ENCODE measurements around the gene F13A1. TPM values are rescaled to one million over a fixed set of nuclear protein-coding genes. Genes with fewer than 3 reads are reported as not detected.

The F13A1 gene
- 100 to 1,000 TPM; 122 to 371 TPM for total RNA-seq
- long read RNA-seq, transcript F13A1-201 (15 exons, 3,999 nt), result major isoform, 57 of 63 reads
- long read RNA-seq, partial matches to known transcripts, result 2 of 63 reads
- long read RNA-seq, other reads (novel, unspliced or antisense), result 4 of 63 reads

GRCh38 chr6:6319952-6320811 is at the start of gene F13A1:
F13A1 (minus strand) TSS chr6:6320662; CDS start chr6:6318664, 1,998 bp downstream.
- intact Hi-C loops (cut with DNase I), result loop anchor here in 1 of 2 donors (5.0 kb wide), 1 partner anchor 263 kb away; no protein-coding TSS in a partner anchor
- DNase-seq (no peak), ATAC-seq (peak; percentile 34 to 54)

- intact Hi-C loops (cut with DNase I), result no loop called here
- DNase-seq (no peak), ATAC-seq (peak in 1 of 2 donors; percentile 30)
Observed at GRCh38 chr6:6368684-6369052, 48.2 kb upstream of the F13A1 start.

GRCh38 chr6:6368040-6368683 is 47.7 kb upstream of the F13A1 start:
- DNase-seq, result no peak
- intact Hi-C loops (cut with DNase I), result no loop called here
- ATAC-seq, result no peak

- ATAC-seq, result no peak
- intact Hi-C loops (cut with DNase I), result no loop called here
- no peak for DNase-seq
Observed at GRCh38 chr6:6366803-6367202, 46.3 kb upstream of the F13A1 start.

GRCh38 chr6:6365242-6365641 is 44.8 kb upstream of the F13A1 start:
- DNase-seq (no peak), ATAC-seq (no peak)
- intact Hi-C loops (cut with DNase I), result no loop called here

- intact Hi-C loops (cut with DNase I), result no loop called here
- no peak for DNase-seq
Observed at GRCh38 chr6:6362056-6362840, 41.8 kb upstream of the F13A1 start.

GRCh38 chr6:6357530-6357929 is 37.1 kb upstream of the F13A1 start:
- intact Hi-C loops (cut with DNase I), result no loop called here
- DNase-seq (no peak), ATAC-seq (no peak)

More at GRCh38 chr6:6362056-6362840, 41.8 kb upstream of the F13A1 start:
- no peak for ATAC-seq

GRCh38 chr6:6357032-6357431 is 36.6 kb upstream of the F13A1 start:
- ATAC-seq, result no peak
- no peak for DNase-seq
- intact Hi-C loops (cut with DNase I), result no loop called here

- intact Hi-C loops (cut with DNase I), result no loop called here
- DNase-seq, result no peak
- ATAC-seq, result no peak
Observed at GRCh38 chr6:6352772-6353171, 32.3 kb upstream of the F13A1 start.

GRCh38 chr6:6351511-6352025 is 31.1 kb upstream of the F13A1 start:
- ATAC-seq, result no peak
- DNase-seq, result no peak
- intact Hi-C loops (cut with DNase I), result no loop called here

GRCh38 chr6:6350696-6351095 is 30.2 kb upstream of the F13A1 start:
- intact Hi-C loops (cut with DNase I), result no loop called here
- DNase-seq (no peak), ATAC-seq (no peak)

- DNase-seq (no peak), ATAC-seq (no peak)
- intact Hi-C loops (cut with DNase I), result no loop called here
Observed at GRCh38 chr6:6348256-6348655, 27.8 kb upstream of the F13A1 start.

GRCh38 chr6:6346427-6347023 is 26.1 kb upstream of the F13A1 start:
- intact Hi-C loops (cut with DNase I), result no loop called here
- DNase-seq (no peak), ATAC-seq (no peak)

GRCh38 chr6:6333501-6333900 is 13.0 kb upstream of the F13A1 start:
- DNase-seq (no peak), ATAC-seq (peak in 1 of 2 donors; percentile 49)
- intact Hi-C loops (cut with DNase I), result no loop called here

GRCh38 chr6:6332811-6333244 is 12.4 kb upstream of the F13A1 start:
- intact Hi-C loops (cut with DNase I), result no loop called here
- no peak for DNase-seq
- no peak for ATAC-seq

- DNase-seq (no peak), ATAC-seq (peak; percentile 59 to 81)
- intact Hi-C loops (cut with DNase I), result no loop called here
Observed at GRCh38 chr6:6331946-6332601, 11.6 kb upstream of the F13A1 start.

GRCh38 chr6:6331393-6331792 is 10.9 kb upstream of the F13A1 start:
- DNase-seq (no peak), ATAC-seq (peak; percentile 39 to 41)
- intact Hi-C loops (cut with DNase I), result no loop called here

GRCh38 chr6:6330407-6330806 is 9.9 kb upstream of the F13A1 start:
- intact Hi-C loops (cut with DNase I), result no loop called here
- no peak for ATAC-seq
- no peak for DNase-seq

Measured in left cardiac atrium (tissue), 4 donors.